Islet precursor cell (in vitro differentiated cells): ENCODE results near the gene CHRNA1.

ENCODE experiments used
- DNase-seq: peaks from one replicate; pipeline ENCODE4 v3.0.0-alpha.2; 2018

CHRNA1 gene

DNA sequence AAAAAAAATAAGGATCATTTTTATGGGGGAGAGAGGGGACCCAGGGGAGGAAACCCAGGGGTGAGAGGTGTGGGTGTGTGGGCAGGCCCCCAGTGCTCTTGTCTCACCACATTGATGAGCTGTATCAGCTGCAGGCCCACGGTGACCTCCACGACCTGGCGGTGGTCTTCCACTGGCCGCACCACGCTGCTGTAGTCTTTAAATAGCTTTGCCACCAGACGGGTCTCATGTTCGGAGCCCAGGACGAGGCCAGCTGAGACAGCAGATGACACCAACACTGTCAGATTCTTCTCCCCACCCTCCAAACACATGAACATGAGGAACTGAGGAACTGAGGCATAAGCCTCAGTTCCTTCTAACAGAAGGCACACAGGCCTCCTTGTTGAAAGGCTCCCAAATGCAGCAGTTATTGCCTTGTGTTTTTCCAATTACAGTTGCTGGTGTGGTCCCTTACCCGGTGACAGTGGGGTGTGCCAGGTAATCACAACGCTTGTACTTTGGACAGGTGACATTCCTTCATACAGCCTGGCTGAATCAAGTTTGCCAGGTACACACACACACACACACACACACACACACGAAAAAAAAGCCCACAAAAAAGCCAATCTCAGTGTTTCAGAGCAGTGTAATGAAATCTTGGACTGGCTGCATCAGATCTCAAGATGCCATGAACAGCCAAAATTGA, 4.7 kb downstream of the CHRNA1 start:
- no peak for DNase-seq

DNA sequence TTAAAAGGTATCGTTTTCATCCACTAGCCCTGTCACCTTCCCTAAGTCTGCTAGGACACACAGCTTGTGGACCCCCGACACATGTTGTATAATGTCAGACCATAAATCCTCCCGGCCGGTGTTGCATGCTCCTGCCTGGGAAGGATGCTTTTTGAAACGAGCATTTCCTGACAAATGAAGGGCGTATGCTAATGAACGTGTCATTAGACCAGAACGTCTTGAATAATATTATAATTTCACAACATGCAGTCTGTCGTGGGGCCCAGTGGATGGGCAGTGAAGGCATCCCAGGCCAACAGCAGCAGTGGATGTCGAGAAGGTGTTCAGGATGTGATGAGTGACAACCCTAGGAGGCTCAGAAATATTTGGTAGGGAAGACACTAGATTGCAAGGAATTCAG, 7.5 kb downstream of the CHRNA1 start:
- DNase-seq: no peak

DNA sequence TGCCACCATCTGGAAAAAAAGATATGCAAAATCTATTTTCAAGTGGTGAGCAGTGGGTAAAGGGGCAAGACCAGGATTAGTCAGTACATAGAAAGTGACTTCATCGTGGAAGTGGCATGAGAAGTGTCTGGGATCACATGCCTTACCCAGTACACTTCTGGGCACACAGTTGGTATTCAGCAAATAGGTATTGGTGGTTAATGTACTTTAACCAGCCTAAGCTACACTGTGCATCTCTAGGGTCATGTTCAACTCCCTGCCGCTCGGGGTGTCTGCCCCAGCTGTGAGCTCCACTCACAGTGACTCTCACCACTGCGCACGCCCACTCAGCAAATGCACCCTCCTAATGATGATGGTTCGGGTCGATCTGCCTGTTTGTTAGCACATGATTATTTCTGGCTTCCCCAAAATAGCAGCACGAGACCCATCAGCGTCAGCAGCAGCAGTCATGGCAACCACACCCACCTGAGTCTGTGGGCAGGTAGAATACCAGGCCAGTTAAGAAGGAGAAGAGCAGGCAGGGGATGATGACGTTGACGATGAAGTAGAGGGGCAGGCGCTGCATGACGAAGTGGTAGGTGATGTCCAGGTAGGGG, 11.1 kb downstream of the CHRNA1 start:
- no peak for DNase-seq

DNA sequence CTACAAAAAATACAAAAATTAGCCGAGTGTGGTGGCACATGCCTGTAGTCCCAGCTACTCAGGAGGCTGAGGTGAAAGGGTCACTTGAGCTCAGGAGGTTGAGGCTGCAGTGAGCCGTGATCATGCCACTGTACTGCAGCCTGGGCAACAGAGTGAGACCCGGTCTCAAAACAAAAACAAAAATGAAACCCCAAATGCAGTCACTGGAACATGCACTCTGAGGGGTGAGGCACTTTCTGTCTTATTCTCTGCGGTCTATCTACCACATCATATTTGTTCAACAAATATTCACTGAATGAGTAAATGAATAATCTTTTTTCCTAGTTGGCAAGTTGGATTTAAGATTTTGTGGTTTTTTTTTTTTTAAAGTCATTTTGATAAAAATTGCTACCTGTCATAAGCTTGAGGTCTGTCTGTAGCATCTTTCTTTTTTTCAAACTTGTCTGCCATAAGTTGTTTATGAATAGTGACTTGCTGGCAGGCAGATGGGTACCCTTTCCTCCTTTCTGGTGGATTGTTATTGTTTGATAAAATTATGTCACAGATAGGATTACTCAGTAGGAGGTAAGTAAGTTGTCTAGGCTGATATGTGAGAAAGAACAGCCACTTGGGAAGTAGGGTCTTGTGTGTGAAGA, 11.8 kb downstream of the CHRNA1 start:
- DNase-seq: no peak

DNA sequence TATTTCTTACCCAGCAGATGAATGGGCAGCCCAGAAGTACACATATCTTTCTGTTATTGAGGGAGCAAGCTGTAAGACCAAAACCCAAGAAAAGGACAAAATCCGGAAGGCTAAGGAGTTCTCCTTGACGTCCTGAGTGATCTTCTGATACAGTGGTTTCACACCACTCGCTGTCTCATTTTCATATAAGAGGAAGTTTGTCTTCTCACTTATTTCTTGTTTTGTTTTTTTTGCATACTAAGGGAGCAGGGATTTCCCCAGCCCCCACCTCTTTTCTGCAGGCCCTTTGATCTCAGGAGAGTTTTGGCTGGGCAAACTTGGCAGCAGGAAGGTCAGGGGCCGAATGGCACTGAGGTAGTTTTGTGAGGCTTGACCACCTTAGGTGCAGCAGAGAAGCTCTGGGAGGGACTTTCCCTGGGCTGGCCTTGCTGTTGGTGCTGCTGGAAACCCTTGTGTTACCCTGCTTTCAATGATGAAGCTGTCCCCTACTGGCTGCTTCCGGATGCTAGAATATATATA, 13.3 kb downstream of the CHRNA1 start:
- DNase-seq: no peak

DNA sequence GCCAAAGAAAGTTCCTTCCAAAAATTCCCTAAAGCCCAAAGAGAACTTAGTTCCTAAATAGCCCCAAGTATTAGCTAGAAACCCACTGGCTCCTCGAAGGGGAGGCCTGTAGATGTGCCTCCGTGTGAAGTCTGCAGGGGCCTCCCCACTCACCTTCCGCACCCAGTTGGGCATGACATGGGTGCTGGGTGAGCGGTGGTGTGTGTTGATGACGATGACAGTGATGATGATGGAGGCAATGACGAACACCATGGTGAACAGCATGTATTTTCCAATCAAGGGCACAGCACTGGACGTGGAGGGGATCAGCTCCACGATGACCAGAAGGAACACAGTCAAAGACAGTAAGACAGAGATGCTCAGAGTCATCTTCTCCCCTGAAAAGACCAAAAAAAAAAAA, 14.5 kb downstream of the CHRNA1 start:
- DNase-seq: no peak

DNA sequence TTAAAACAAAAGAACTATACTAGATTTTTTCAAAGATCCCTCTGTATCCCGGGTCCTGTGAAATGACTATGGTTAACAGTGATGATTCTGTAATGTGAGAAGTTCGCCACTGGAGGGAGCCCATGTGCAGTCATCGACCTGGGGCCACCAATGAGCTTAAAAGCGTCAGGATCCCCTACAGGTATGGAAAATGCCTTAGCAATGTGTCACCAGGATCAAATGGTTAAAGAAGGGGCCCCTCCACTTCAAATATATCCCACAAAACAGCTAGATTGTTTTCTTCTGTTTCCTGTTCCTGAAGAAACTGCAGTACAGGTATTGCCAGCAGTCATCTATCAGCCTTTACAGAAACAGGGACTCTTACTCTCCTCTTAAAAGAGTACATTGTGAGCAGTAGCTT, 15.3 kb downstream of the CHRNA1 start:
- peak; percentile 90 for DNase-seq

DNA sequence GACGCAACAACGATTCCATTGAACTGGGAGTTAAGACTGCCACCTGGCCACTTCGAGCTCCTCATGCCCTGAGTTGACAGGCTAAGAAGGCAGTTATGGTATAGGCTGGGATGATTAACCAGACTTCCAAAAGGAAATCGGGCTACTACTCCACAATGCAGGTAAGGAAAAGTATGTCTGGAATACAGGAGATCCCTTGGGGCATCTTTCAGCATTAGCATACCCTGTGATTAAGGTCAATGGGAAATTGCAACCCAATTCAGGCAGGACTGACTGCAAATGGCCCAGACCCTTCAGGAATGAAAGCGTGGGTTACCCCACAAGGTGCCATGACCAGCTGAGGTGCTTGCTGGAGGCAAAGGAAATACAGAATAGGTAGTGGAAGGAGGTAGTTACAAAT, 19.1 kb downstream of the CHRNA1 start:
- DNase-seq: peak; percentile 71

DNA sequence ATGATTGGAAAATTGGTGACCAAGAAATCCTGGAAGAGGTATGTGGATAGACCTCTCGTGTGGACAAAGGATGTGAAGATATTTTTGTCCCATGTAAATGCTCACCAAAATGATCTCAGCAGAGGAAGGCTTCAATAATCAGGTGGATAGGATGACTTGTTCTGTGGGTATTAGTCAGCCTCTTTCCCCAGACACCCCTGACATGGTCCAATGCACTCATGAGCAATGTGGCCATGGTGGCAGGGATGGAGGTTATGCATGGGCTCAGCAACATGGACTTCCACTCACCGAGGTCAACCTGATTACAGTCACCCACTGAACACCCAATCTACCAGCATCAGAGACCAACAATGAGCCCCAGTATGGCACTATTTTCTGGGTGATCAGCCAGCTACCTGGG, 20.2 kb downstream of the CHRNA1 start:
- DNase-seq: no peak

DNA sequence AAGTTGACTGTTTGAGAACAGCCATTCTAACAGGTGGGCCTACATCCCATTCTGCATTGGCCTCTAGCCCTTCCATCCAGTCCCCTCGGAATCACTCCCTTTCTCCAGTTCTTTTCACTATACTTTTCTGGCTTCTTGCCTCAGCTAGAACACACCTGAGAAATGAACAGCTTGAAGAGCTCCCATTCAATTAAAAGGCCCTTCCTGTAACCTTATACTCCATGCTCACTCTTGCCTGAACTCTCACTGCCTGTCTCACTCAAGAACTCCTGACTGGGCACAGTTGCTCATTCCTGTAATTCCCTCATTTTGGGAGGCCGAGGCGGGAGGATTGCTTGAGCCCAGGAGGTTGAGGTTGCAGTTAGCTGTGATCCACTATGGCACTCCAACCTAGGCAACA, 23.6 kb downstream of the CHRNA1 start:
- DNase-seq: no peak

DNA sequence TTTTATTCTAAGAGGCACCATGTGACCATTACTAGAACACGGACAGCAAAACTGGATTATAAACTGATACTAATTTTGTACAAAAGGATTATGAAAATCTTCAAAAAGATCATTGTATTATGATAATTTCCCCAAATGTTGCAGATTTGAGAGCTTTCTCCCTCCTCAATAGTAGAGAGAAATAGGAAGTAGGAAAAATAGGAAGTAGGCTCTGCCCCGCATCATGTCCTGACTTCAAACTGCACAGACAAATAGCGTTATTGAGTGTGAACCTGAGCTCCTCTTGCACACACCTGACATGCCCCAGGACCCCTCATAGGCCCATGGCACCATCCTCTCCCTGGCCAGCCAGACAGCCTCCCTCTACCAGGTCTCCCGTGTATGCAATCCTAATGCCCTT, 25.4 kb downstream of the CHRNA1 start:
- DNase-seq: no peak

DNA sequence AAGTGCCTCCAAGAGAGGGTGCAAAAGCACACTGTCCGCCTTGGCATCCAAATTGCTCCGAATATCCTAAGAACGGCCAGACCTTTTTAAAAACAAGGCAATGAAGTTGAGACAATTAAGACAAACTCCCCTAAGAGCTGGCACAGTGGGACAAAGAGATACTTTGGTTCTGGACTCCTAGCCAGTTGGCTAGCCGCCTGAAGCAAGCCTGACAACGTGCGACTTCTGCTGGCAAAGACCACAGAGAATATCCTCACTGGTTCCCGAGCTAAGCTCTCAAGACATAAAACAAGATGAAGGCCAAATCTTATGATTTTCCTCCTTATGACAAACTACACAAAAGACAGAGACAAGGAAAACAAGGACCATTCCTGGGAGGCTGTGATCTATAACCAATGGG, 32.7 kb downstream of the CHRNA1 start:
- no peak for DNase-seq

DNA sequence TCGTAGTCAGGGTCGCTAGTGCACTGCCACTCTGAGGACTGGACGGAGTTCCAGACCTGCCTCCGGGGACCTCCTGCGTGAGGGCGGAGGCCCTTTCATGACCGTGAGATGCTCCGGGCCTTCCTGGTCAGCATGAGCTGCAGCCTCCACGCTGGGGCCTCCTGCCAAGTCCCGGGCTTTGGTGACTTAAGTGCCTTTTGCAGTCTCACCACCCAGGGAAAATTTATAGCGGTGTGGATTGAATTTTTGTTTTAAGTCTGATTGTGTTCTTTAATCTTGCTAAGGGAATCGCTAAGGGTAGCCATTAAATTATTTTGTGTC, 33.6 kb downstream of the CHRNA1 start:
- DNase-seq: no peak

DNA sequence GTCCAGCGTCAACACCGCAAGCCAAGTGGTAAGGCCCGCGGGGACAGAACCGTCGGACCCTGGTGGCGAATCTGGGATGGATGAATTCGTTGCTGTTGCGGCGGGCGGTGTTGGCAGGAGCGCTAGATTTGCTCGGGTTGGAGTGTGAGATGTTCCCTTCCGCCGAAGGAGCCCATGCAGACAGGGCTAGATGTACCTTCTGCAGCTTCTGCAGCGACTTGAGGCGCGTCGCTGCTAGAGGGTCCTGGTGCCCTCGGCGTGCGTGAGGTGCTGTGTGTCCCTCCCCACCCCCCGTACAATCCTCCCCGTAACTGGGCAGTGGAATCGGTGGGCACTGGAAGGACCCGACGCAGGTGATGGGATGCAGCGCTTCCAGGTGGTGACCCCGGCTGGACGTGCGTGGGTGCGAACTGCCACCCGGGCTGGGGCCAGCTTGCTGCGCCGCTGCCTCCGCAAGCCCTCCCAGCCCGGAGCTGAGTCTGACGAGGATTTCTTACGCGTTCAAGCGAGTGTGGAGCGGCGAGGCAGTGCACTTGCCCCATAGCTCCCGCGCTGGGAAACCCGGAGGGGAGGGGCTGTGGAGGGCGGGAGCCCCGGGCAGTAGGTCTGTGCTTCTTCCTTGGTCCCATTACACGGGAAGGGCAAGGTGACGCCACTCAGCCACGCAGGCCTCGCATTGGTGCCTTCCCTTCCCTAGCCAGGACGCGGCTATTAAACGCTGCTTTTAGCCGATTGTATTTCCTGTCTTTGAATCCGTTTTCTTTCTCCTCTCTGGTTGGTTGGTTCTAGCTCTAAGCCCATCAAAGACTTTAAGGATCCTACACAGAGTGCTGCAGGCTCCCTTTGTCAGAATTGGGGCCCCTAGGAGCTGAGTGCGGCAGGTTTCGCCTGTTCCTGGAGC, 34.2 kb downstream of the CHRNA1 start:
- no peak for DNase-seq

DNA sequence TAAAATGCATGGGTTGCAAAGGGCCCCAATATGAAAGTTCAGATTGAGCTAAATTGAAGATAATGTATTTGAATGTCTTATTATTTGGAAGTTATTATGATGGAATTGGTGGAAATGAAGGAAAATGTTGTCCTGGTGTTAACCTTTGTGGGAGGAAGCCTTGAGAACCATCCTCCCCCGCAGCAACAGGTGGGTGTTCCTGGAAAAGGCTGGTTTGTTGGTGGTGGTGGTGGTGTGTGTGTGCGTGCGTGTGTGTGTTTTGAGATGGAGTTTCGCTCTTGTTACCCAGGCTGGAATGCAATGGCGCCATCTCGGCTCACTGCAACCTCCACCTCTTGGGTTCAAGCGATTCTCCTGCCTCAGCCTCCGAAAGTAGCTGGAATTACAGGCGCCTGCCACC, 36.2 kb downstream of the CHRNA1 start:
- DNase-seq: no peak

DNA sequence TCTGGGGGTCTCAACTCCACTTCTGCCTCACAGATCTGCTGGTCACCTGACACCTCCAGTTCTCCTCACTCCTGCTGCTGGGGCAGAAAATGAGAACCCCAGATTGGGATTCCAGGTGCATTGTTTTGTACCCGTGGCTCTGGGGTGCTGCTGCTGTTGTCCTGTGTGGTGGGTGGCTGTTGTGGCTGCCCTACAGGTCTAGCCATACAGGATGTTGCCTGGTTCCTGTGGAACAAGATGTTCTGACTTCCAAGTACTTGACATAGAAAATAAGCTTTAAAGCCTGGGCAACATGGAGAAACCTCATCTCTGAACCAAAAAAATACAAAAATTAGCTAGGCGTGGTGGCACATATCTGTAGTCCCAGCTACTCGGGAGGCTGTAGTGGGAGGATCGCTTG, 38.1 kb downstream of the CHRNA1 start:
- no peak for DNase-seq

DNA sequence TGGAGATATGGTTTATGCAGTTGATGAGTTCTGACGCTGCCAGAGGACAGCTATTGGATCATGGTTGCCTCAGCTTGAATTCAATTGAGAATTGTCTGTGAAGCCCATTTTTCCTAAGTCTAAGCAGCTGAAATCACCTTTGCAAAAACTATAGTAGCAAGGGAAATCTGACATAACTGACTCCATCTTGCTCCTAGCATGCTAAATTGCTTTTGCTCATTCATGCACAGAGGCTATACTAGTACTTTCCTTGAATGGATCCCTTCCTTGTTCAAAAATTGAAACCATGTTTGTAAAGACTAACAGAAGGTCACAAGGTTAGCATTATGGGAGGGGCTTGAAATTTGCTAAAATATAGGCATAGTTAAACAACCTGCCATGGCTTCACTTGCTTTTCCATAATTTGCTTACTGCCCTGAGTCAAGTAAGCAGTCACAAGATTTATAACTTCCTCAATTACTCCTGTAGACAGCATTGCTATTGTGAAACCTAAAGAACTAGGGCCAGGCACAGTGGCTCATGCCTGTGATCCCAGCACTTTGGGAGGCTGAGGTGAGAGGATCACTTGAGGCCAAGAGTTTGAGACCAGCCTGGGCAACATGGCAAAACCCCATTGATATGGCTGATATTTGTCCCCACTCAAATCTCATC, 41.2 kb downstream of the CHRNA1 start:
- no peak for DNase-seq

DNA sequence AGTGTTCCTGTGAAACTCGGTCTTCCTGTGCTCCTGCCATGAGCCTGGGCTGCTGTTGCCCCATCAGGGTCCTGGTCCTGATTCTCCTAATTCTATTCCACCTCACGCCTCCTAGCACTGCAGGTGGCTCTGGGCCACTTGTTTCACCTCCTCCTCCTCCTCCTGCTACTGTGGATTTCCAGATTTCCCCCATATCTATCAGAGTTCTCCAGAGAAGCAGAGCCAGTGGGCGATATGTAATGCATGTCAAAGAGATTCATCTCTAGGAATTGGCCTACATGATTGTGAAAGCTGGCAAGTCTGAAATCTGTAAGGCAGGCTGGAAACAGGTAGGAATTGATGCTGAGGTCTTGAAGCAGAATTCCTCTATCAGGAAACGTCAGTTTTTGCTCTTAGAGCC, 45.3 kb downstream of the CHRNA1 start:
- DNase-seq: no peak

DNA sequence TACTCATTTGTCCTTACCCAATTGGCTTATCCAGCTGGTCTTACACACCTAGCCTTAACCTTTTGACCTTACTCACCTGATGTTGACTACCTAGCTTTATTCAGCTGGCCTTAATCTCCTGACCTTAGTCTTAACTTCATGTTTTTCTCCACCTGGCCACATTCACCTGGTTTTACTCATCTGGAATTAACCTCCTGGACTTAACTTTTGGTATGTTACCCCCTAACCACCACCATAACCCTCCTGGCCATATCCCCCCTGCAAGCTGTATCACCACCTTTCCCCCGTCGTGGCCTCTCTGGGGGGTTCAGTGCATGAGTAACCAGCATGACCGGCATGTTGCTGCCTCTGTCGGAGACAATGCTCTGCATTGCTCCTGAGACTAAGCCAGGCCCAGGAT, 45.7 kb downstream of the CHRNA1 start:
- no peak for DNase-seq

DNA sequence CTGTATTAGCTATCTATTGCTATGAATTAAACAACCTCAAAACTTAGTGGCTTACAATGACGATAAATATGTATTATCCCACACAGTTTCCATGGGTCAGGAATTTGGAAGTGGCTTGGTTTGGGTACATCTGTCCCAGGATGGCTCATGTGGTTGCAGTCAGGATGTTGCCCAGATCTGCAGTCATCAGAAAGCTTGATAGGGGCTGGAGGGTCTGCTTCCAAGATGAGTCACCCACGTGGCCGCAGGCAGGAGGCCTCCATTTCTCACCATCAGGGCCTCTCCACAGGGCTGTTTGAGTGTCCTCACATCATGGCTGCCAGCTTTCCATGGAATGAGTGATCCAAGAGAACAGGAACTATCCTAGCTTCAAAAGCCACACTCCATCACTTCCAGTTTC, 46.4 kb downstream of the CHRNA1 start:
- no peak for DNase-seq

DNA sequence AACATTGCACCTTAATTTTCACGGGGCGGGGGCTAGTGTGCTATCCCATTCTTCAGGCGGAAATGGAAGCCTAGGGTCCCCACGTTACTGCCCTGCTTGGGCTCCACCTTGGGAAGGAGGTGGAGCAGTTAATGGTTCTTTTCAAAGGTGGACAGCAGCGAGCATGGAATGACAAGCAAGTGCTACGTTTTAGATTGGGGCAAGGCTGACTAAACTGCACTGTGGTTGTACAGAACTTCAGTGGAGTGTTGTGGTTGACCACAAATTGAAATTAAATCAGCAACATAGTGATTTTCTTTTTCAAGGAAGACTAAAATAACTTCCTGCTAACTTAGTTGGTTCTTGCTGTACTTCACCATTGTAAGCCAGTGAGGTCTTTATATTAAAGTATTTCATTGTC, 47.0 kb downstream of the CHRNA1 start:
- no peak for DNase-seq

DNA sequence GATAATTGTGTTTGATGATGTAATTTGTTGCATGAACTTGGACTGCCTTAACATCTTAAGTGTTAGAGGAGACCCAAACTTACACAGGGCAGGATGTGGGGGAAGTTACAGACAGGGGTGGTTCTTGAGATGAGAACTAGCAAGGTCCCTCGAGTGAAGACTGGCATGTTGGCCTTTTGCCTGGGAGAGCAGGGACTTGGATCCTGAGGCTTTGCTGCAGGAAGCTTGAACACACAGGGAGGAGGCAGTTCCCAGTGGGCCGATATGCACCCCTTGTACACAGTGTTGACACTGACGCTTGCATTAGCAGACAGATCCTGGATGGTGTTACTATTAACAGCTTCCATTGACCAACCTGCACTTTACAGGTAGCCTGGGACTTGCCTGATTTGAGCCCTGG, 47.5 kb downstream of the CHRNA1 start:
- DNase-seq: no peak

DNA sequence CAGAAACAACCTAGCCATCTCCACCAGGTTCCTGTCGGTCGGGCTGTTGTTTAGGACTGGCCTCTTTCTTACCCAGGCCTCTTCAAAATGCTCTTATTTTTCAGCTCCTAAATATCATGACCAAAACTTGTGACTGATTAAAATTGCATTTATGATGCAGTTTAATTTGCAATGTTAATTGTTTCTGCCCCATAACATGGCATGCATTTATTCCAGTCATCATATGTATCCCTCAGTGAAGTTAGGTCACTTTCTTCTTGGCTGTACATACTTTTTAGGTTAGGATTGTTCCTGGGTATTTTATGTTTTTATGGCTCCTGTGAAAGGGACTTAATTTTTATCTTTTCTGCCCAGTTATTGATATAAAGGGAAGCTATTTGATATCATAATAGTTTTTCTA, 50.6 kb downstream of the CHRNA1 start:
- no peak for DNase-seq
